T-helper 1 cell treated with Interleukin-12 subunit alpha and Interleukin-12 subunit beta and Interleukin-4 antibody, amounts not matched to agents 30 μg/mL and 1 μg/mL, for 36 hours (primary cell): ENCODE measurements around the gene IFT88.

Source experiments
- H3K27ac Mint-ChIP-seq: one replicate; pipeline ENCODE4 v1.8.0; 2021; ENCODE audit warnings: mild to moderate bottlenecking, mixed read lengths
- H3K27me3 Mint-ChIP-seq: one replicate; pipeline ENCODE4 v1.8.0; 2021; ENCODE audit warnings: low read depth, mixed read lengths
- H3K36me3 Mint-ChIP-seq: one replicate; pipeline ENCODE4 v1.8.0; 2021; ENCODE audit warnings: low read depth, mixed read lengths
- H3K4me1 Mint-ChIP-seq: one replicate; pipeline ENCODE4 v1.8.0; 2021; ENCODE audit warnings: low read depth, mixed read lengths
- H3K4me3 Mint-ChIP-seq: one replicate; pipeline ENCODE4 v1.8.0; 2021; ENCODE audit warnings: mild to moderate bottlenecking, moderate library complexity, mixed read lengths
- H3K9me3 Mint-ChIP-seq: one replicate; pipeline ENCODE4 v1.8.0; 2021; ENCODE audit warnings: mixed read lengths

The IFT88 gene

GRCh38 chr13:20582026-20582425, 15.1 kb downstream of the IFT88 start:
- H3K27me3 Mint-ChIP-seq = no peaks in the 10 kb centered on the region
- peaks cover 10% of the 10 kb centered on the region for H3K36me3 Mint-ChIP-seq
- H3K4me3 Mint-ChIP-seq = no peak overlapping the region
- no peak overlapping the region for H3K27ac Mint-ChIP-seq
- H3K4me1 Mint-ChIP-seq = no peaks in the 10 kb centered on the region
- H3K9me3 Mint-ChIP-seq = peaks cover 16% of the 10 kb centered on the region

GRCh38 chr13:20583803-20584293, 16.9 kb downstream of the IFT88 start:
- H3K27ac Mint-ChIP-seq = no peak overlapping the region
- H3K4me3 Mint-ChIP-seq = no peak overlapping the region
- H3K4me1 Mint-ChIP-seq = no peaks in the 10 kb centered on the region
- no peaks in the 10 kb centered on the region for H3K27me3 Mint-ChIP-seq
- H3K9me3 Mint-ChIP-seq = peaks cover 10% of the 10 kb centered on the region
- H3K36me3 Mint-ChIP-seq = peaks cover 8% of the 10 kb centered on the region

GRCh38 chr13:20585371-20585770, 18.4 kb downstream of the IFT88 start:
- Mint-ChIP-seq H3K4me3 (no peak overlapping the region), H3K27ac (no peak overlapping the region), H3K36me3 (peaks cover 5% of the 10 kb centered on the region), H3K4me1 (no peaks in the 10 kb centered on the region), H3K27me3 (no peaks in the 10 kb centered on the region), H3K9me3 (peaks cover 10% of the 10 kb centered on the region)

GRCh38 chr13:20588529-20589110, 21.7 kb downstream of the IFT88 start:
- Mint-ChIP-seq H3K9me3 (peaks cover 10% of the 10 kb centered on the region), H3K27me3 (no peaks in the 10 kb centered on the region), H3K36me3 (peaks cover 5% of the 10 kb centered on the region), H3K4me3 (no peak overlapping the region), H3K27ac (no peak overlapping the region), H3K4me1 (no peaks in the 10 kb centered on the region)

- Mint-ChIP-seq H3K36me3 (peaks cover 1% of the 10 kb centered on the region), H3K4me3 (no peak overlapping the region), H3K27me3 (no peaks in the 10 kb centered on the region), H3K4me1 (no peaks in the 10 kb centered on the region), H3K9me3 (no peaks in the 10 kb centered on the region), H3K27ac (no peak overlapping the region)
These were observed 23.6 kb downstream of the IFT88 start for GRCh38 chr13:20590561-20590960.

- H3K27me3 Mint-ChIP-seq = no peaks in the 10 kb centered on the region
- H3K9me3 Mint-ChIP-seq = no peaks in the 10 kb centered on the region
- H3K27ac Mint-ChIP-seq = no peak overlapping the region
- H3K36me3 Mint-ChIP-seq = peaks cover 1% of the 10 kb centered on the region
- H3K4me1 Mint-ChIP-seq = no peaks in the 10 kb centered on the region
- H3K4me3 Mint-ChIP-seq = no peak overlapping the region
These were observed 25.6 kb downstream of the IFT88 start for GRCh38 chr13:20592606-20593005.

- Mint-ChIP-seq H3K4me1 (no peaks in the 10 kb centered on the region), H3K4me3 (no peak overlapping the region), H3K27me3 (no peaks in the 10 kb centered on the region), H3K9me3 (no peaks in the 10 kb centered on the region), H3K36me3 (no peaks in the 10 kb centered on the region), H3K27ac (no peak overlapping the region)
These were observed 27.3 kb downstream of the IFT88 start for GRCh38 chr13:20594280-20594679.

GRCh38 chr13:20607015-20607414, 40.1 kb downstream of the IFT88 start:
- Mint-ChIP-seq H3K4me1 (no peaks in the 10 kb centered on the region), H3K4me3 (no peak overlapping the region), H3K27ac (no peak overlapping the region), H3K27me3 (no peaks in the 10 kb centered on the region), H3K9me3 (no peaks in the 10 kb centered on the region), H3K36me3 (no peaks in the 10 kb centered on the region)

- H3K4me1 Mint-ChIP-seq = no peaks in the 10 kb centered on the region
- no peak overlapping the region for H3K4me3 Mint-ChIP-seq
- H3K27me3 Mint-ChIP-seq = no peaks in the 10 kb centered on the region
- H3K9me3 Mint-ChIP-seq = no peaks in the 10 kb centered on the region
- H3K27ac Mint-ChIP-seq = no peak overlapping the region
- no peaks in the 10 kb centered on the region for H3K36me3 Mint-ChIP-seq
These were observed 41.6 kb downstream of the IFT88 start for GRCh38 chr13:20608438-20609020.

- H3K27me3 Mint-ChIP-seq = no peaks in the 10 kb centered on the region
- H3K9me3 Mint-ChIP-seq = no peaks in the 10 kb centered on the region
- H3K27ac Mint-ChIP-seq = no peak overlapping the region
- no peaks in the 10 kb centered on the region for H3K36me3 Mint-ChIP-seq
- no peaks in the 10 kb centered on the region for H3K4me1 Mint-ChIP-seq
- H3K4me3 Mint-ChIP-seq = no peak overlapping the region
These were observed 42.2 kb downstream of the IFT88 start for GRCh38 chr13:20609145-20609544.

- Mint-ChIP-seq H3K4me1 (no peaks in the 10 kb centered on the region), H3K36me3 (no peaks in the 10 kb centered on the region), H3K27ac (no peak overlapping the region), H3K9me3 (no peaks in the 10 kb centered on the region), H3K27me3 (no peaks in the 10 kb centered on the region), H3K4me3 (no peak overlapping the region)
These were observed 43.0 kb downstream of the IFT88 start for GRCh38 chr13:20610006-20610405.

GRCh38 chr13:20616059-20616797, 49.3 kb downstream of the IFT88 start:
- Mint-ChIP-seq H3K4me3 (no peak overlapping the region), H3K36me3 (no peaks in the 10 kb centered on the region), H3K27me3 (no peaks in the 10 kb centered on the region), H3K9me3 (no peaks in the 10 kb centered on the region), H3K27ac (no peak overlapping the region), H3K4me1 (no peaks in the 10 kb centered on the region)

- Mint-ChIP-seq H3K36me3 (no peaks in the 10 kb centered on the region), H3K27ac (no peak overlapping the region), H3K4me1 (no peaks in the 10 kb centered on the region), H3K27me3 (no peaks in the 10 kb centered on the region), H3K4me3 (no peak overlapping the region), H3K9me3 (peaks cover 7% of the 10 kb centered on the region)
These were observed 56.0 kb downstream of the IFT88 start for GRCh38 chr13:20623000-20623399.

GRCh38 chr13:20624213-20624612, 57.3 kb downstream of the IFT88 start:
- H3K27ac Mint-ChIP-seq = no peak overlapping the region
- H3K9me3 Mint-ChIP-seq = peaks cover 7% of the 10 kb centered on the region
- no peaks in the 10 kb centered on the region for H3K36me3 Mint-ChIP-seq
- no peaks in the 10 kb centered on the region for H3K27me3 Mint-ChIP-seq
- H3K4me3 Mint-ChIP-seq = no peak overlapping the region
- H3K4me1 Mint-ChIP-seq = no peaks in the 10 kb centered on the region

- Mint-ChIP-seq H3K27ac (no peak overlapping the region), H3K4me1 (peaks cover 9% of the 10 kb centered on the region), H3K36me3 (no peaks in the 10 kb centered on the region), H3K27me3 (no peaks in the 10 kb centered on the region), H3K4me3 (no peak overlapping the region), H3K9me3 (no peaks in the 10 kb centered on the region)
These were observed 66.8 kb downstream of the IFT88 start for GRCh38 chr13:20633802-20634201.
